HFF-Myc (cell line): ENCODE measurements around the gene TSEN15.

ENCODE experiments used
- DNase-seq: peaks from one replicate; pipeline ENCODE4 v3.0.0-alpha.2; 2011; ENCODE audit warnings: low read depth; ENCODE audit errors: extremely low read depth
- H3K4me3 ChIP-seq: replicated peaks from 2 replicates; pipeline ENCODE4 v1.5.1; 2011; ENCODE audit warnings: low read depth, mild to moderate bottlenecking, control low read depth, low read length
- CTCF ChIP-seq: IDR thresholded peaks from 2 replicates; pipeline ENCODE4 v1.5.1; 2012; ENCODE audit warnings: mild to moderate bottlenecking, low read depth, low read length, control low read depth; ENCODE audit errors: missing control alignments

Gene TSEN15

GRCh38 chr1:184016169-184016568, 35.4 kb upstream of the TSEN15 start:
- H3K4me3 ChIP-seq: no peak overlapping the region
- TF ChIP-seq CTCF: no peak
- DNase-seq: no peak

- no peak overlapping the region for H3K4me3 ChIP-seq
- TF ChIP-seq CTCF: no peak
- no peak for DNase-seq
Observed at GRCh38 chr1:184017306-184017705, 34.2 kb upstream of the TSEN15 start.

GRCh38 chr1:184018622-184019021, 32.9 kb upstream of the TSEN15 start:
- TF ChIP-seq CTCF: no peak
- no peak overlapping the region for H3K4me3 ChIP-seq

GRCh38 chr1:184019069-184019468, 32.5 kb upstream of the TSEN15 start:
- H3K4me3 ChIP-seq: no peak overlapping the region
- no peak for DNase-seq
- no peak for TF ChIP-seq CTCF

More at GRCh38 chr1:184018622-184019021, 32.9 kb upstream of the TSEN15 start:
- DNase-seq: no peak

- TF ChIP-seq CTCF: no peak
- H3K4me3 ChIP-seq: no peak overlapping the region
- DNase-seq: no peak
Observed at GRCh38 chr1:184019506-184019905, 32.0 kb upstream of the TSEN15 start.

- no peak for TF ChIP-seq CTCF
- no peak for DNase-seq
- H3K4me3 ChIP-seq: no peak overlapping the region
Observed at GRCh38 chr1:184020328-184020727, 31.2 kb upstream of the TSEN15 start.

GRCh38 chr1:184020855-184021254, 30.7 kb upstream of the TSEN15 start:
- TF ChIP-seq CTCF: no peak
- H3K4me3 ChIP-seq: no peak overlapping the region
- no peak for DNase-seq
